Measurements from ENCODE around the gene CPNE2. TPM values are rescaled to one million over a fixed set of nuclear protein-coding genes. Genes with fewer than 3 reads are reported as not detected.
A peak's percentile ranks its signal among the peaks of the same experiment; 100 is the strongest.

CPNE2 gene
- 8.8 TPM for polyA plus RNA-seq (2013, experiment 1 of 2)
- 9.5 TPM for polyA plus RNA-seq (2013, experiment 2 of 2)

GRCh38 chr16:57091975-57092785 lies at the start of gene CPNE2:
Gene CPNE2 (plus strand): TSS chr16:57092583. CDS start chr16:57110743, 18,160 bp downstream.
- Histone ChIP-seq H3K79me1 (ENCODE audit: low read length) (no peaks in the 10 kb centered on the region), H3K18ac (ENCODE audit: low read length) (peak within 1 kb of the TSS; percentile 96), H3K27ac (ENCODE audit: low read depth, low read length) (no peak within 1 kb of the TSS), H3K4ac (ENCODE audit: low read depth, low read length) (peak within 1 kb of the TSS; percentile 41), H4K8ac (ENCODE audit: low read depth, low read length) (no peak within 1 kb of the TSS), H3K4me2 (ENCODE audit: low read length) (peak within 1 kb of the TSS; percentile 48), H3K36me3 (ENCODE audit: control insufficient read depth, insufficient read depth, low read length) (no peaks in the 10 kb centered on the region), H2AK5ac (ENCODE audit: low read length) (no peak within 1 kb of the TSS), H4K5ac (ENCODE audit: low read length) (no peak within 1 kb of the TSS), H2BK15ac (replicated peaks; ENCODE audit: low read depth) (peak within 1 kb of the TSS; percentile 48), H3K4me3 (ENCODE audit: low read length) (peak within 1 kb of the TSS; percentile 61), H3K9ac (ENCODE audit: low read length) (peak within 1 kb of the TSS; percentile 86), H3K56ac (ENCODE audit: low read length) (peak within 1 kb of the TSS; percentile 94), H3K4me1 (ENCODE audit: control insufficient read depth, low read depth, low read length) (no peaks in the 10 kb centered on the region), H2BK5ac (ENCODE audit: low read length) (no peak within 1 kb of the TSS), H3K27me3 (ENCODE audit: insufficient read depth, low read length, poor library complexity) (no peaks in the 10 kb centered on the region), H3K23ac (ENCODE audit: low read length) (no peak within 1 kb of the TSS), H2BK120ac (ENCODE audit: low read depth, low read length) (peak within 1 kb of the TSS; percentile 75), H3K79me2 (ENCODE audit: control insufficient read depth, insufficient read depth, low read length) (no peaks in the 10 kb centered on the region)
- no CpG with 5 or more reads among the region's 100 CpGs for WGBS (ENCODE audit: extremely low coverage, insufficient coverage, low lambda C conversion rate)
- DNase-seq = peak; percentile 45

DNA sequence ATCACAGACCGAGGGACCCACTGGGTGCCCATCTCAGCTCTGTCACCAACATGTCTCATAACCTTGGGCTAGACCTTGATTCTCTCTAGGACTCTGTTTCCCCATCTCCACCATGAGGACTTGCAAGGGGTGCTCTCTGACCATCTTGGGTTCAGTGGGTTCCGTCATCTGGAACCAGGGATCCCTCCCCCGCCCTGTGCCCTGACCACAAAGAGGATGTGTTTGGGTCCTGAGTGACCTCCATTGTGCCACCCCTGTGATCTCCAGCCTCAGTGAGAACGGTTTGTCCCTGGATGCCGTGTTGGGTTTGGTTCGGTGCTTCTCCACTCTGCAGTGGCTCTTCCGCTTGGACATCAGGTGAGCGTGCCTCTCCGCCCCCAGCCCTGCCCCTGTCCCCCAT lies 49.1 kb upstream of the CPNE2 start:
- Histone ChIP-seq H2BK120ac (ENCODE audit: low read depth, low read length) (no peak overlapping the region), H3K36me3 (ENCODE audit: control insufficient read depth, insufficient read depth, low read length) (no peaks in the 10 kb centered on the region), H3K56ac (ENCODE audit: low read length) (no peak overlapping the region), H3K27ac (ENCODE audit: low read depth, low read length) (no peak overlapping the region), H3K4ac (ENCODE audit: low read depth, low read length) (no peak overlapping the region), H3K79me1 (ENCODE audit: low read length) (no peaks in the 10 kb centered on the region), H3K4me1 (ENCODE audit: control insufficient read depth, low read depth, low read length) (no peaks in the 10 kb centered on the region), H3K23ac (ENCODE audit: low read length) (no peak overlapping the region), H2BK15ac (replicated peaks; ENCODE audit: low read depth) (no peak overlapping the region), H3K4me2 (ENCODE audit: low read length) (no peak overlapping the region), H3K18ac (ENCODE audit: low read length) (no peak overlapping the region), H3K79me2 (ENCODE audit: control insufficient read depth, insufficient read depth, low read length) (no peaks in the 10 kb centered on the region), H3K4me3 (ENCODE audit: low read length) (no peak overlapping the region), H4K5ac (ENCODE audit: low read length) (no peak overlapping the region), H2AK5ac (ENCODE audit: low read length) (no peak overlapping the region), H2BK5ac (ENCODE audit: low read length) (no peak overlapping the region), H3K27me3 (ENCODE audit: insufficient read depth, low read length, poor library complexity) (no peaks in the 10 kb centered on the region), H4K8ac (ENCODE audit: low read depth, low read length) (no peak overlapping the region), H3K9ac (ENCODE audit: low read length) (no peak overlapping the region)
- DNase-seq = no peak
- WGBS (ENCODE audit: extremely low coverage, insufficient coverage, low lambda C conversion rate) = no CpG with 5 or more reads among the region's 9 CpGs

GRCh38 chr16:57044931-57045693 lies 47.3 kb upstream of the CPNE2 start:
- whole genome bisulfite sequencing (ENCODE audit: extremely low coverage, insufficient coverage, low lambda C conversion rate) = no CpG with 5 or more reads among the region's 12 CpGs
- H2AK5ac ChIP-seq (ENCODE audit: low read length) = no peak overlapping the region
- H3K4me3 ChIP-seq (ENCODE audit: low read length) = no peak overlapping the region
- no peaks in the 10 kb centered on the region for H3K79me1 ChIP-seq (ENCODE audit: low read length)
- no peaks in the 10 kb centered on the region for H3K36me3 ChIP-seq (ENCODE audit: control insufficient read depth, insufficient read depth, low read length)
- H3K4me1 ChIP-seq (ENCODE audit: control insufficient read depth, low read depth, low read length) = no peaks in the 10 kb centered on the region
- H4K8ac ChIP-seq (ENCODE audit: low read depth, low read length) = no peak overlapping the region
- no peak overlapping the region for H2BK120ac ChIP-seq (ENCODE audit: low read depth, low read length)
- no peak overlapping the region for H3K4ac ChIP-seq (ENCODE audit: low read depth, low read length)
- no peak overlapping the region for H3K23ac ChIP-seq (ENCODE audit: low read length)
- no peaks in the 10 kb centered on the region for H3K27me3 ChIP-seq (ENCODE audit: insufficient read depth, low read length, poor library complexity)
- no peak overlapping the region for H3K4me2 ChIP-seq (ENCODE audit: low read length)
- no peak overlapping the region for H3K18ac ChIP-seq (ENCODE audit: low read length)
- H2BK15ac ChIP-seq (replicated peaks; ENCODE audit: low read depth) = no peak overlapping the region
- H4K5ac ChIP-seq (ENCODE audit: low read length) = no peak overlapping the region
- no peak overlapping the region for H2BK5ac ChIP-seq (ENCODE audit: low read length)
- DNase-seq = no peak
- no peak overlapping the region for H3K56ac ChIP-seq (ENCODE audit: low read length)
- H3K9ac ChIP-seq (ENCODE audit: low read length) = no peak overlapping the region
- H3K27ac ChIP-seq (ENCODE audit: low read depth, low read length) = no peak overlapping the region
- no peaks in the 10 kb centered on the region for H3K79me2 ChIP-seq (ENCODE audit: control insufficient read depth, insufficient read depth, low read length)

GRCh38 chr16:57045694-57046381 lies 46.5 kb upstream of the CPNE2 start:
- Histone ChIP-seq H3K79me1 (ENCODE audit: low read length) (no peaks in the 10 kb centered on the region), H4K5ac (ENCODE audit: low read length) (no peak overlapping the region), H3K4me2 (ENCODE audit: low read length) (no peak overlapping the region), H3K4me1 (ENCODE audit: control insufficient read depth, low read depth, low read length) (no peaks in the 10 kb centered on the region), H3K18ac (ENCODE audit: low read length) (no peak overlapping the region), H3K4ac (ENCODE audit: low read depth, low read length) (no peak overlapping the region), H3K56ac (ENCODE audit: low read length) (peak overlapping the region; percentile 10), H3K4me3 (ENCODE audit: low read length) (no peak overlapping the region), H3K23ac (ENCODE audit: low read length) (no peak overlapping the region), H3K79me2 (ENCODE audit: control insufficient read depth, insufficient read depth, low read length) (no peaks in the 10 kb centered on the region), H3K9ac (ENCODE audit: low read length) (no peak overlapping the region), H2BK15ac (replicated peaks; ENCODE audit: low read depth) (no peak overlapping the region), H2BK5ac (ENCODE audit: low read length) (no peak overlapping the region), H2BK120ac (ENCODE audit: low read depth, low read length) (no peak overlapping the region), H3K27ac (ENCODE audit: low read depth, low read length) (no peak overlapping the region), H4K8ac (ENCODE audit: low read depth, low read length) (no peak overlapping the region), H3K36me3 (ENCODE audit: control insufficient read depth, insufficient read depth, low read length) (no peaks in the 10 kb centered on the region), H3K27me3 (ENCODE audit: insufficient read depth, low read length, poor library complexity) (no peaks in the 10 kb centered on the region), H2AK5ac (ENCODE audit: low read length) (no peak overlapping the region)
- peak; percentile 73 for DNase-seq
- WGBS (ENCODE audit: extremely low coverage, insufficient coverage, low lambda C conversion rate) = no CpG with 5 or more reads among the region's 13 CpGs

DNA sequence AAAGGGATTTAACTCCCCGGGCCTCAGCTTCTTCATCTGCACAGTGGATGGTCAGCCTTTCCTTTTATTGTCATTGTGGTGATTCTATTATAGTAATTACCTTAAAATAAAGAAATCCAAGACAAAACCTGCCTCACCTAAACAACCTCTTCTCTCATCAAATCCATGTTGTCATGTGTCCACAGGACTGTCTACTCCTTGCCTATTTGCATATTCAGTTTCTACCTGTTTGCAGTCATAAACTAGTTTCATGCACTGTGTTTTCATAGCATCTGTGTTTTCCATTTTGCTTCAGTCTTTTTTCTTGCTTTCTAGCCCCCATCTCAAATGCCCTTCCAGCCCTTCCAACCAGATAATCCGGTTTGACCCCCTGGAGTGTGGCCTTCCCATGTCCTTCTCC lies 44.3 kb upstream of the CPNE2 start:
- Histone ChIP-seq H3K36me3 (ENCODE audit: control insufficient read depth, insufficient read depth, low read length) (no peaks in the 10 kb centered on the region), H3K4me2 (ENCODE audit: low read length) (no peak overlapping the region), H2AK5ac (ENCODE audit: low read length) (no peak overlapping the region), H4K5ac (ENCODE audit: low read length) (no peak overlapping the region), H3K9ac (ENCODE audit: low read length) (no peak overlapping the region), H3K27me3 (ENCODE audit: insufficient read depth, low read length, poor library complexity) (no peaks in the 10 kb centered on the region), H2BK5ac (ENCODE audit: low read length) (no peak overlapping the region), H3K56ac (ENCODE audit: low read length) (no peak overlapping the region), H3K27ac (ENCODE audit: low read depth, low read length) (no peak overlapping the region), H2BK120ac (ENCODE audit: low read depth, low read length) (no peak overlapping the region), H3K79me1 (ENCODE audit: low read length) (no peaks in the 10 kb centered on the region), H3K79me2 (ENCODE audit: control insufficient read depth, insufficient read depth, low read length) (no peaks in the 10 kb centered on the region), H3K18ac (ENCODE audit: low read length) (no peak overlapping the region), H4K8ac (ENCODE audit: low read depth, low read length) (no peak overlapping the region), H3K4me3 (ENCODE audit: low read length) (no peak overlapping the region), H2BK15ac (replicated peaks; ENCODE audit: low read depth) (no peak overlapping the region), H3K4me1 (ENCODE audit: control insufficient read depth, low read depth, low read length) (no peaks in the 10 kb centered on the region), H3K23ac (ENCODE audit: low read length) (no peak overlapping the region), H3K4ac (ENCODE audit: low read depth, low read length) (no peak overlapping the region)
- no CpG with 5 or more reads among the region's 2 CpGs for WGBS (ENCODE audit: extremely low coverage, insufficient coverage, low lambda C conversion rate)
- no peak for DNase-seq

Data from mesendoderm (in vitro differentiated cells).